ENCODE results near the gene ZNF451.

ZNF451 gene

DNA sequence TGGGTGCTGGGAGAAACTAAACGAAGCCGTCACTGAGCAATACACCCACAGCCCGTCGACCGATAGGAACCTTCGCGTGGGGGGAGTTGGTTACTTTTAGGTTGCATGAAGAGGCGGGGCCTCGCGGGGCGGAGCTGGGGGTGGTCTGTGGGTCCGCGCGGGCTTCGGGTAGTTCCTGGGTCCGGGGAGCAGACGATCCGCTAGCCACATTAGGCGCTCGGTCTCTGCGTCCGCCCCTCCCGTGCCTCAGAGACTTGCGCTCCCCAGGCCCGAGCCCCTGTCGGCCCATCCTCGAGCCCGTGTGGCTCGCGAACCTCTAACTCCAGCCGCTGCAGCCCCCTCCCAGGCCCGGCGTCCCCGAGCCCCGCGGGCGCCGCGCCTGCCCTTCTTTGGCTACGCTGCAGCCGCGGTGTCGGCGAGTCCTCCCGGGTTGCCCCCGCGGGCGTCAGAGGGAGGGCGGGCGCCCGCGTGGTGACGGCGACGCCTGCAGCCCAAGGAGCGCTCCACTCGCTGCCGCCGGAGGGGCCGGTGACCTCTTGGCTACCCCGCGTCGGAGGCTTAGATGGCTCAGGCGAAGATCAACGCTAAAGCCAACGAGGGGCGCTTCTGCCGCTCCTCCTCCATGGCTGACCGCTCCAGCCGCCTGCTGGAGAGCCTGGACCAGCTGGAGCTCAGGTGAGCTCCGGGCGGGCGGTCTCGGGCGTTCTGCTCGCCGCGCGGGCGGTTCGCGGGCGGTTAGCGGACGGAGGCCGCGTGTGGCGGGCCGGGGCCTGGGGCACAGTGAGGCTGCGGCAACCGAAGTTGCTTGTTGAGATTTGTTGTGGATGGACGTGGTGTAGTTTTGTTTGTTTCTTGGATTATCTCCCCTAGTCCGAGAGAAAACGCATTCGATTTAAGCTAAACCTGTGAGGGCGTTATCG is 82.4 kb downstream of the ZNF451 start, which contains the start of gene BAG2:
TSS of gene BAG2 (plus strand) at position 191 of the 920 bp plus-strand sequence. CDS start at position 563, 372 bp downstream.
- Histone ChIP-seq H3K36me3 (ENCODE audit: control insufficient read depth in 2 of 2, insufficient read depth in 2 of 2, low read length in 2 of 2) (peaks cover 0 to 5% of the 10 kb centered on the region in 2 donors), H3K9me3 (ENCODE audit: control insufficient read depth in 2 of 2, low read length in 2 of 2) (no peaks in the 10 kb centered on the region), H3K9ac (ENCODE audit: low read depth in 1 of 2, low read length in 2 of 2) (peak within 1 kb of the TSS; percentile 73 to 74), H3K4me3 (ENCODE audit: low read length in 2 of 2) (peak within 1 kb of the TSS; percentile 68 to 71), H3K4me1 (ENCODE audit: control insufficient read depth in 2 of 2, insufficient read depth in 2 of 2, low read length in 2 of 2) (peaks cover 7 to 16% of the 10 kb centered on the region in 2 donors), H3K27ac (ENCODE audit: low read depth in 2 of 2, low read length in 2 of 2) (peak within 1 kb of the TSS; percentile 63 to 89), H3K27me3 (ENCODE audit: control insufficient read depth in 2 of 2, insufficient read depth in 2 of 2, low read length in 2 of 2) (peaks cover 0 to 5% of the 10 kb centered on the region in 2 donors)

DNA sequence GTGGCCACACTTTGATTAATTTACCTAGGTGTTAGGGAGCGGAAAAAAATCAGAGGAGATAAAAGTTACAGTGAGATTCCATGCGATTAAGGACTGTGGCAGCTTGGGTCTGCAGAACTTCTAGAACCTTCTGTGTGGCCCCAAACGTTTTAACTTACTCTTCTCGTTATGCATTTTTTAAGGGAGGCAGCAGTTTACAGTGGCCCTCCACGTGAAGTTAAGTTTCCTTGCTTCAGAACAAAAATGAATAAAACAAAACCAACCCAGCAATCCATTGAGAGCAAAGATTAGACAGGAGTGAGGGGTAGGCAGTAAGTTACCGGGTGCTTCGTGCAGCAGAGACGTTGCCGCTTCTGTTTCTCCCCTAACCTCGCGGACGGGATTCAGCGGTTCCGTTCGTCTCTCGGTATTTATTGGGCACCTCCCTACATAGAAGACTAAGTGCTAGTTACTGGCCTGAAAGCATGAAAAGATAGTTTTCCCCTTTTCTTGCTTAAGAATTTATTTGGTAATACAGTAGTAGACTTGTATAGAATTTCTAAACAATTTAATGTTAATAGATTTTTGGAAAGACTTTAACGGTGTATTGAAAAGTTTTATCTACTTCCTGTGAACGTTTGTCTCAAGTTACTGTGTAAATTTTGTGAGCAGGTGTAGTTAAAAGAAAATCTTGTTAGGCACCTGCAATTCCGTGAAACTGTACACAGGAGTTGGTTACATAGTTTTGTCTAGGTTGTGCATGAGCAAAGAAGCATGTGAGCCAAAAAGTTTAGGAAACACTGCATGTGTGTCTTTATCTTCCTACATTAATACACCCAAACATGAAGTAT is 83.3 kb downstream of the ZNF451 start:
- H3K9me3 ChIP-seq (ENCODE audit: control insufficient read depth in 2 of 2, low read length in 2 of 2), result no peaks in the 10 kb centered on the region
- H3K27me3 ChIP-seq (ENCODE audit: control insufficient read depth in 2 of 2, insufficient read depth in 2 of 2, low read length in 2 of 2), result peaks cover 0 to 5% of the 10 kb centered on the region in 2 donors
- peaks cover 0 to 5% of the 10 kb centered on the region in 2 donors for H3K36me3 ChIP-seq (ENCODE audit: control insufficient read depth in 2 of 2, insufficient read depth in 2 of 2, low read length in 2 of 2)
- peak overlapping the region; percentile 73 to 74 for H3K9ac ChIP-seq (ENCODE audit: low read depth in 1 of 2, low read length in 2 of 2)
- peak overlapping the region; percentile 63 to 89 for H3K27ac ChIP-seq (ENCODE audit: low read depth in 2 of 2, low read length in 2 of 2)
- H3K4me1 ChIP-seq (ENCODE audit: control insufficient read depth in 2 of 2, insufficient read depth in 2 of 2, low read length in 2 of 2), result peaks cover 7 to 16% of the 10 kb centered on the region in 2 donors
- peak overlapping the region; percentile 68 to 71 for H3K4me3 ChIP-seq (ENCODE audit: low read length in 2 of 2)

DNA sequence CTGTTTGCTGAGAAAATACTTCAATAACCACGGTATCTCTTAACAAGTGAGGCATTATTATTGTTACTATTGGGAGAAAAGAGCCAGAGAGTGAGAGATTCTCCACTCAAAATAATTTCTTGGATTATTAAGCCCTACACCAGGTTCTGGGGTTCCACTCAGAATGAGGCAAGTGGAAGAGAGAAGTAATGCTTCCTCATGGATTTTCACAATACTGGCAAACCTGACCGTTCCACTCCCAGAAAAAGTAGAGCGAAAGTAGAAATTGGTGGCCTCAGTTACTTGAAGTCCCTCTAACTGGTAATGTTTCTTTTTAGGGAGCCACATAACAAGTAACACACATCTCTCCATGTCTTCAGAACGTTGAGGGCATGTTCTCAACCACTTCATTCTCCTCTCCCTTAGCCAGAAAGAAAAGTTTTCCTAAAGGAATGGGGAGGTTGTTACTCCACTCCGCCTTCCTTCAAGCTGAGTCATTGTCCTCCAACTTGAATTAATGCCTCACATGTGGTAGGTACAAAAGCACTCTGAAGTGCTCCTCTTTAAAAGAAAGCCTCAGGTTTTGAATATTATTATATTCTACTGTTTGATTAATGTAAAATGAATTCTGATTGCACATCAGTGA is 84.0 kb downstream of the ZNF451 start:
- Histone ChIP-seq H3K27me3 (ENCODE audit: control insufficient read depth in 2 of 2, insufficient read depth in 2 of 2, low read length in 2 of 2) (peaks cover 0 to 5% of the 10 kb centered on the region in 2 donors), H3K9ac (ENCODE audit: low read depth in 1 of 2, low read length in 2 of 2) (peak overlapping the region in 1 of 2 donors; percentile 74), H3K4me3 (ENCODE audit: low read length in 2 of 2) (peak overlapping the region; percentile 68 to 71), H3K9me3 (ENCODE audit: control insufficient read depth in 2 of 2, low read length in 2 of 2) (no peaks in the 10 kb centered on the region), H3K36me3 (ENCODE audit: control insufficient read depth in 2 of 2, insufficient read depth in 2 of 2, low read length in 2 of 2) (peaks cover 0 to 5% of the 10 kb centered on the region in 2 donors), H3K27ac (ENCODE audit: low read depth in 2 of 2, low read length in 2 of 2) (peak overlapping the region; percentile 17 to 53), H3K4me1 (ENCODE audit: control insufficient read depth in 2 of 2, insufficient read depth in 2 of 2, low read length in 2 of 2) (peaks cover 7 to 16% of the 10 kb centered on the region in 2 donors)

DNA sequence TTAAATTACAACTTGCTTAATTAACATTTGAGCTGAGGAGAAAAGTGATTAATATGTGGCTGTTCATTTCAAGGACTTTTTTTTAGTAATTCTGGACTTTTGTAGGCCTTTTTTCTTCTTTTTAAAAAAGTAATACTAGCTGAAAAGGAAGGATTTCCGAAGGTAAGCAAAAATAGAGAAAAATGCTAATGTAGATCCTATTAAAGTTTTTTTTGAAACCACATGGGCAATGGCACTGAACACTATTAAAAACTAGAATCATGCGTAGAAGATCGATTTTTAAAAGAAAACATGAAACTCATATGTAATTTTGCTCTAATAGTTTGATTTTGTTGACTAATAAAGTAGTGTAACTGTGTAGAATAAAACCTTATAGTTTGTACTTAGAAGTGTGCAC is 84.5 kb downstream of the ZNF451 start:
- Histone ChIP-seq H3K27ac (ENCODE audit: low read depth in 2 of 2, low read length in 2 of 2) (no peak overlapping the region), H3K4me1 (ENCODE audit: control insufficient read depth in 2 of 2, insufficient read depth in 2 of 2, low read length in 2 of 2) (peaks cover 7 to 16% of the 10 kb centered on the region in 2 donors), H3K4me3 (ENCODE audit: low read length in 2 of 2) (peak overlapping the region in 1 of 2 donors; percentile 71), H3K27me3 (ENCODE audit: control insufficient read depth in 2 of 2, insufficient read depth in 2 of 2, low read length in 2 of 2) (peaks cover 0 to 5% of the 10 kb centered on the region in 2 donors), H3K36me3 (ENCODE audit: control insufficient read depth in 2 of 2, insufficient read depth in 2 of 2, low read length in 2 of 2) (peaks cover 0 to 5% of the 10 kb centered on the region in 2 donors), H3K9me3 (ENCODE audit: control insufficient read depth in 2 of 2, low read length in 2 of 2) (no peaks in the 10 kb centered on the region), H3K9ac (ENCODE audit: low read depth in 1 of 2, low read length in 2 of 2) (no peak overlapping the region)

DNA sequence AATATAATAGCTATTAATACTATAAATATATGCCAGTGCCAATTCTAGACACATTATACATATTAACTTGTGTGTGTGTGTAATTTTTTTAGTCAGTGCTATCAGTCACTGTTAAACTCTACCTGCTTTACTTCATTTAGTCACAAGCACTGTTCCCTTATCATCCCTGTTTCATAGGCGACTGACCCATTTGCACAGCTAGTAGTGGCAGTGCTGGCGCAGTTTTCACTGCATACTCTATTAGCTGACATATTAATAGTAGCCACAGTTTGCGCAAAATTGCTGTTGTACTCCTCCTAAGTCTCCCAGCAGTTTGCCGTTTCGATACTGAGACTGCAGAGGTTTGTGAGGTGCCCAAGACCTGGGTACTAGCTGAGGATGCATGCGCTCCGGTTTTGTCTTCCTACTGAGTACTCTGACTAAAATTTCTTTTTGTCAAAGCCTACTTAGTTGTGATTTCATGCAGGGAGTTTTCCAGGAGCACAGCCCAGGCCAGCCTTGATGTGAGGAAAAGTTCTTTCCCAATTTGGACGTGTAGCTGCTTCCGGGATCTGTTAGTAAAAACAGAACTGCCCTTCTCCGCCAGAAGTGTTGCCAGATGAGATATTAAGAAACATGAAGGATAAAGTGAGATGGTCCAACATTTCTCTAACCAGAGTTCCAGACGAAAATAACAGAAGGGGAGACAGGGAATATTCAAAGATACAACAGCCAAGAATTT is 87.7 kb downstream of the ZNF451 start:
- Histone ChIP-seq H3K27ac (ENCODE audit: low read depth in 2 of 2, low read length in 2 of 2) (peak overlapping the region; percentile 46 to 56), H3K4me3 (ENCODE audit: low read length in 2 of 2) (no peak overlapping the region)

DNA sequence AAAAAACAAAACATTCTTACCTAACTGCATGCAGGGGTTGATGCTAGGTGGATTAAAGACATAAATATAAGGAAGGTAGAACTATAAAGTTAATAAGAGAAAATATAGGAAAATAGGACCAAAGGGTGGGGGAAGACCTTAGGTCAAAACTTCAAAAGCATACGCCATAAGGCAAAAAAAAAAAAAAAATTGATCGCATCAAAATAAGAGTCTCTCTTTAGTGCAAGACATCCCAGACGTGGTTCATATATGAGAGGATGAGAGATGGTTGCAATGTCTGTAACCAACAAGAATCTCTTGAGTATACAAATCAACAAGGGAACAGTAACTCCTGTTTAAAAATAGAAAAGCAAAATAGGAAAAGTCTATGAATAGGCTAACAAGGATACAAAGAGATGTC is 90.6 kb downstream of the ZNF451 start:
- Histone ChIP-seq H3K27me3 (ENCODE audit: control insufficient read depth in 2 of 2, insufficient read depth in 2 of 2, low read length in 2 of 2) (no peaks in the 10 kb centered on the region), H3K27ac (ENCODE audit: low read depth in 2 of 2, low read length in 2 of 2) (no peak overlapping the region), H3K4me1 (ENCODE audit: control insufficient read depth in 2 of 2, insufficient read depth in 2 of 2, low read length in 2 of 2) (no peaks in the 10 kb centered on the region), H3K4me3 (ENCODE audit: low read length in 2 of 2) (no peak overlapping the region), H3K9me3 (ENCODE audit: control insufficient read depth in 2 of 2, low read length in 2 of 2) (no peaks in the 10 kb centered on the region), H3K9ac (ENCODE audit: low read depth in 1 of 2, low read length in 2 of 2) (no peak overlapping the region), H3K36me3 (ENCODE audit: control insufficient read depth in 2 of 2, insufficient read depth in 2 of 2, low read length in 2 of 2) (peaks cover 4 to 6% of the 10 kb centered on the region in 2 donors)

More for the DNA sequence above, 87.7 kb downstream of the ZNF451 start:
- Histone ChIP-seq H3K4me1 (ENCODE audit: control insufficient read depth in 2 of 2, insufficient read depth in 2 of 2, low read length in 2 of 2) (peaks cover 7 to 11% of the 10 kb centered on the region in 2 donors), H3K27me3 (ENCODE audit: control insufficient read depth in 2 of 2, insufficient read depth in 2 of 2, low read length in 2 of 2) (peaks cover 0 to 5% of the 10 kb centered on the region in 2 donors), H3K9ac (ENCODE audit: low read depth in 1 of 2, low read length in 2 of 2) (peak overlapping the region in 1 of 2 donors; percentile 3), H3K36me3 (ENCODE audit: control insufficient read depth in 2 of 2, insufficient read depth in 2 of 2, low read length in 2 of 2) (no peaks in the 10 kb centered on the region), H3K9me3 (ENCODE audit: control insufficient read depth in 2 of 2, low read length in 2 of 2) (no peaks in the 10 kb centered on the region)

DNA sequence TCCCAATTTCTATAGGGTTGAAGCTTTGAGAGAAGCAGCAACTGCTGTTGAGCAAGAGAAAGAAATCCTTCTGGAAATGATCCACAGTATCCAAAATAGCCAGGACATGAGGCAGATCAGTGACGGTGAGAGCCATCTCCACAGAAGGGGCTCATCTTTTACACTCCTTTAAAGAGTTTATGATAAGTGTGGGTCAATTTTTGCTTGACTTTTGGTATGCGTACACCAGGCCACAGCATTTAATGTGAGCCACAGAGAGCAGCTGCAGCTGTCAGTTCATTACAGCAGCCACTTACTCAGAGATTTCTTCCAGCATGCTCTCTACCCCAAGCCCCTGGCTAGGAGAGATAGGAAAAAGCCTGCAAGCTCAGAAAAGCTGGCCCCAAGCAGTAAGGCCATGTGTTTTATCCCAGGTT is 92.0 kb downstream of the ZNF451 start:
- H3K27me3 ChIP-seq (ENCODE audit: control insufficient read depth in 2 of 2, insufficient read depth in 2 of 2, low read length in 2 of 2), result no peaks in the 10 kb centered on the region
- no peak overlapping the region for H3K4me3 ChIP-seq (ENCODE audit: low read length in 2 of 2)
- no peaks in the 10 kb centered on the region for H3K9me3 ChIP-seq (ENCODE audit: control insufficient read depth in 2 of 2, low read length in 2 of 2)
- H3K9ac ChIP-seq (ENCODE audit: low read depth in 1 of 2, low read length in 2 of 2), result no peak overlapping the region
- H3K4me1 ChIP-seq (ENCODE audit: control insufficient read depth in 2 of 2, insufficient read depth in 2 of 2, low read length in 2 of 2), result no peaks in the 10 kb centered on the region
- H3K36me3 ChIP-seq (ENCODE audit: control insufficient read depth in 2 of 2, insufficient read depth in 2 of 2, low read length in 2 of 2), result peaks cover 4 to 6% of the 10 kb centered on the region in 2 donors
- no peak overlapping the region for H3K27ac ChIP-seq (ENCODE audit: low read depth in 2 of 2, low read length in 2 of 2)

DNA sequence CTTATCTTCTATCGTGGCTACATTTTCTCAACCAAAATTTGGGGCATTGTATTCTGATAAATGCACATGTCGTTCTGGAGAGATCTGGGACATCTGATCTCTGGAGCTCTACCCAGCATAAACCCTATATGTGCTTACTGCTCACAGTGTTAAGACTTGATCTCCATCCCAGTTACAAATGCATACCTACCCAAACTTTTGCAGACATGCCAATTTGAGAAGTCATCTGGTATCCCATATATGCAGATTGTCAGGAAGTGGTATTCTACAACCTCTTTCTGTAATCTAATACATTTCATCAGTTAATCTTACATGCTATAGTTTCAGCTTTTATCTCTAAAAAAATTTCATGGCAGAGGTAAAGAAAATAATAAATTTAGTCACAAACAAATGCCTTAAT is 93.3 kb downstream of the ZNF451 start:
- Histone ChIP-seq H3K9me3 (ENCODE audit: control insufficient read depth in 2 of 2, low read length in 2 of 2) (no peaks in the 10 kb centered on the region), H3K4me3 (ENCODE audit: low read length in 2 of 2) (no peak overlapping the region), H3K27me3 (ENCODE audit: control insufficient read depth in 2 of 2, insufficient read depth in 2 of 2, low read length in 2 of 2) (no peaks in the 10 kb centered on the region), H3K36me3 (ENCODE audit: control insufficient read depth in 2 of 2, insufficient read depth in 2 of 2, low read length in 2 of 2) (peaks cover 4 to 6% of the 10 kb centered on the region in 2 donors), H3K9ac (ENCODE audit: low read depth in 1 of 2, low read length in 2 of 2) (no peak overlapping the region), H3K27ac (ENCODE audit: low read depth in 2 of 2, low read length in 2 of 2) (no peak overlapping the region), H3K4me1 (ENCODE audit: control insufficient read depth in 2 of 2, insufficient read depth in 2 of 2, low read length in 2 of 2) (no peaks in the 10 kb centered on the region)

DNA sequence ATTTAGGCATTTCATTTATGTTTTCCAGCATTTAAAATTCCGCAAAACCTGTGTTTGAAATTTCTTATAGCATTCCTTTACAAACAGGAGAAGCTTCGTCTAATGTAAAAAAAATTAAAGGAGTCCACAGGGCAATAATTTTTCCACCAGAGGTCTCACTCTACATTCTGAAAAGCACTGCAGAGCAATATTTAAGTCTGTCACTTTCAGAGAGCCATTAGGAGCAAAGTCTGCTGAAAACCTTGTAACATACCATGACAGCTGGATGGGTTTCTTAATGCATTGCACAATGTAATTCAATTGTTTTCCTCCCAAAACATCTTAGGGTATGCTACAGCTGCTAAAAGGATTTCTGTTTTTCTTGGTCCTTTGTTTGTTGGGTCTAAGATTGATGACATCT is 100.2 kb downstream of the ZNF451 start:
- H3K36me3 ChIP-seq (ENCODE audit: control insufficient read depth in 2 of 2, insufficient read depth in 2 of 2, low read length in 2 of 2), result no peaks in the 10 kb centered on the region
- no peaks in the 10 kb centered on the region for H3K4me1 ChIP-seq (ENCODE audit: control insufficient read depth in 2 of 2, insufficient read depth in 2 of 2, low read length in 2 of 2)
- H3K27ac ChIP-seq (ENCODE audit: low read depth in 2 of 2, low read length in 2 of 2), result no peak overlapping the region

More for the DNA sequence above, 100.2 kb downstream of the ZNF451 start:
- no peak overlapping the region for H3K9ac ChIP-seq (ENCODE audit: low read depth in 1 of 2, low read length in 2 of 2)
- H3K9me3 ChIP-seq (ENCODE audit: control insufficient read depth in 2 of 2, low read length in 2 of 2), result no peaks in the 10 kb centered on the region
- H3K4me3 ChIP-seq (ENCODE audit: low read length in 2 of 2), result no peak overlapping the region
- no peaks in the 10 kb centered on the region for H3K27me3 ChIP-seq (ENCODE audit: control insufficient read depth in 2 of 2, insufficient read depth in 2 of 2, low read length in 2 of 2)
